Kidney (tissue), 14 donors: ENCODE results near the gene ASB17. TPM values are rescaled to one million over a fixed set of nuclear protein-coding genes. Genes with fewer than 3 reads are reported as not detected.
"Not testable (repeated sequence)": the region's sequence is repeated elsewhere in the genome, so short reads cannot be mapped to it uniquely, and the experiment has no call there.

Source experiments
- DNase-seq, 5 donors: peaks; one replicate each; pipeline ENCODE4 v3.0.0-alpha.2; 2013 to 2020
- FAIRE-seq: peaks from 2 replicates; lab custom pipeline; 2012; peaks lifted over from hg19 to GRCh38; lab: Jason Lieb, UNC
- H3K27ac ChIP-seq, 2 donors: one replicate each; pipeline ENCODE4 v1.7.0; 2013; ENCODE audit warnings: low read depth in 2 of 2, low read length in 2 of 2, inconsistent platforms in 1 of 2
- H3K27me3 ChIP-seq: one replicate; pipeline ENCODE4 v1.7.1; 2013; ENCODE audit warnings: low read length, inconsistent platforms; ENCODE audit not compliant: control insufficient read depth, insufficient read depth
- H3K36me3 ChIP-seq, 3 donors: one replicate each; pipeline versions ENCODE4 v1.7.0 to v1.7.1; 2013; ENCODE audit warnings: low read length in 3 of 3, control low read depth in 1 of 3, inconsistent platforms in 1 of 3; ENCODE audit not compliant: insufficient read depth in 3 of 3, control insufficient read depth in 2 of 3
- H3K4me1 ChIP-seq, 3 donors: one replicate each; pipeline versions ENCODE4 v1.7.0 to v1.7.1; 2013; ENCODE audit warnings: low read length in 3 of 3, inconsistent platforms in 1 of 3, low read depth in 1 of 3; ENCODE audit not compliant: control insufficient read depth in 2 of 3, insufficient read depth in 2 of 3
- H3K4me3 ChIP-seq, 3 donors: one replicate each; pipeline versions ENCODE4 v1.7.0 to v1.8.1; 2013; ENCODE audit warnings: low read length in 3 of 3, control low read depth in 1 of 3, inconsistent platforms in 1 of 3
- H3K9ac ChIP-seq, 3 donors: one replicate each; pipeline versions ENCODE4 v1.7.0 to v1.7.1; 2013; ENCODE audit warnings: low read length in 3 of 3, control low read depth in 1 of 3, inconsistent platforms in 1 of 3
- H3K9me3 ChIP-seq, 3 donors: one replicate each; pipeline versions ENCODE4 v1.7.0 to v1.7.1; 2013; ENCODE audit warnings: low read length in 3 of 3, control low read depth in 1 of 3, inconsistent platforms in 1 of 3; ENCODE audit not compliant: control insufficient read depth in 2 of 3, insufficient read depth in 1 of 3
- intact Hi-C: fragments of 100-400 bp; cut with DNase I; formaldehyde crosslinking; loops from one replicate; pipeline ENCODE4 v1.11.1; 2022
- polyA plus RNA-seq: library from polyadenylated mRNA; stranded (reverse); fragments of 350-450 nt; fragmentation: Illumina TruSeq; extraction: RNeasy Lipid Tissue Mini Kit (QIAGEN cat#74804); gene quantifications from one replicate; pipeline ENCODE4 v1.2.3, GENCODE V29; 2014; ENCODE audit warnings: low read depth, low replicate concordance; ENCODE audit not compliant: insufficient read depth
- total RNA-seq: library from RNA; stranded (reverse); fragmentation: NEBNext Ultra II Directional; extraction: Animal tissue kit (Norgen Biotek cat#: 25700); gene quantifications from one replicate; pipeline ENCODE4 v1.2.1, GENCODE V29; 2021
- TF ChIP-seq, protein P1 (sequence below): IDR thresholded peaks from 3 replicates; pipeline ENCODE4 v1.5.1; 2012; ENCODE audit warnings: mild to moderate bottlenecking, moderate library complexity, borderline replicate concordance; ENCODE audit not compliant: insufficient read depth; ENCODE audit errors: extremely low read depth
- donor health status: control.
- donor health status: control.
- donor health status: control.
- donor health status: control.
- donor health status: control.
- donor health status: DM: yes; HTN: yes; CAD: no.
- donor health status: Normal renal cell carcinoma (clear cell type).

The ASB17 gene
- total and polyA plus RNA-seq, 2 donors from 2014 or later: not detected

DNA sequence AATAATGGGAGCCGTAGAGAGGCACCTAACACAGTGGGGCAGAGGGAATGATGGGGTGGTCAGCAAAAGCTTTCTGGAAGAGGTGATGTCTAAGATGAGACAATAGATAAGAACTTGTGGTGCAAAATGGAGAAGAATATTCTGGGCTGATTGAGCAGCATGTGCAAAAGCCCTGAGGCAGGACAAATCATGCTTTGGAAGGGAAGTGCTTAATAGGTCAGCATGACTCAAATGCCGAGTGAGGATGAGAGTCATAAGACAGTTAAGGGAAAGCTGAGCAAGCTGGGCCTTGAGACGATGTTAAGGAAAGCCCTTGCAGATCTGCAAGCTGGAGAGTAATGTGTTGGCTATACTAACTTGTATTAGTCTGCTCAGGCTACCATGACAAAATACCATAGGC is 37.3 kb upstream of the ASB17 start:
- DNase-seq: no peak
- peaks cover 0 to 2% (median 0%) of the 10 kb centered on the region in 3 donors for H3K9me3 ChIP-seq
- no peak overlapping the region for H3K9ac ChIP-seq
- H3K27me3 ChIP-seq: no peaks in the 10 kb centered on the region
- TF ChIP-seq, protein P1, sequence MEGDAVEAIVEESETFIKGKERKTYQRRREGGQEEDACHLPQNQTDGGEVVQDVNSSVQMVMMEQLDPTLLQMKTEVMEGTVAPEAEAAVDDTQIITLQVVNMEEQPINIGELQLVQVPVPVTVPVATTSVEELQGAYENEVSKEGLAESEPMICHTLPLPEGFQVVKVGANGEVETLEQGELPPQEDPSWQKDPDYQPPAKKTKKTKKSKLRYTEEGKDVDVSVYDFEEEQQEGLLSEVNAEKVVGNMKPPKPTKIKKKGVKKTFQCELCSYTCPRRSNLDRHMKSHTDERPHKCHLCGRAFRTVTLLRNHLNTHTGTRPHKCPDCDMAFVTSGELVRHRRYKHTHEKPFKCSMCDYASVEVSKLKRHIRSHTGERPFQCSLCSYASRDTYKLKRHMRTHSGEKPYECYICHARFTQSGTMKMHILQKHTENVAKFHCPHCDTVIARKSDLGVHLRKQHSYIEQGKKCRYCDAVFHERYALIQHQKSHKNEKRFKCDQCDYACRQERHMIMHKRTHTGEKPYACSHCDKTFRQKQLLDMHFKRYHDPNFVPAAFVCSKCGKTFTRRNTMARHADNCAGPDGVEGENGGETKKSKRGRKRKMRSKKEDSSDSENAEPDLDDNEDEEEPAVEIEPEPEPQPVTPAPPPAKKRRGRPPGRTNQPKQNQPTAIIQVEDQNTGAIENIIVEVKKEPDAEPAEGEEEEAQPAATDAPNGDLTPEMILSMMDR: no peak
- H3K4me3 ChIP-seq: no peak overlapping the region
- no peaks in the 10 kb centered on the region for H3K36me3 ChIP-seq
- H3K27ac ChIP-seq: no peak overlapping the region
- intact Hi-C loops: no loop called here
- no peak for FAIRE-seq
- H3K4me1 ChIP-seq: no peaks in the 10 kb centered on the region

DNA sequence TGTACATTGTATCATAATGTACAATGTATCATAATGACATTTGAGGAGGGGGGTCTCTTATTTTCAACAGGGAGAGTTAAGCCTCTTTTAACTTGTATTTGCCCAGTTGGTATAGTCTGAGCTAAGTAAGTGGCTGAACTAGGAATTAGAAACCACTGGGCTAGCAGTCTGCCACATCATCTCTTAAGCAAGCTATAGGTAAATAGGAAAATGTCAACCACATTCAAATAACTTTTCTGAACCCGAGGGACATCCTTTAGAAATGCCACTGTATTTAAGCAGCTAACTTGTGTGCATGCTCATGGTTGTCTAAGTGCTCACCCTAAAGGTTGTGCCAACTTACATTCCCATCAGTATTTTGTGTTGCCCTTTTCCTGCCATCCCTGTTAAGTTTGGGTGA is 35.5 kb upstream of the ASB17 start:
- Histone ChIP-seq H3K9me3 (peaks cover 0 to 2% (median 0%) of the 10 kb centered on the region in 3 donors), H3K27me3 (no peaks in the 10 kb centered on the region), H3K36me3 (no peaks in the 10 kb centered on the region), H3K4me3 (no peak overlapping the region), H3K9ac (no peak overlapping the region), H3K4me1 (no peaks in the 10 kb centered on the region), H3K27ac (no peak overlapping the region)
- DNase-seq (no peak), FAIRE-seq (no peak)
- TF ChIP-seq, protein P1: no peak
- intact Hi-C loops: no loop called here

DNA sequence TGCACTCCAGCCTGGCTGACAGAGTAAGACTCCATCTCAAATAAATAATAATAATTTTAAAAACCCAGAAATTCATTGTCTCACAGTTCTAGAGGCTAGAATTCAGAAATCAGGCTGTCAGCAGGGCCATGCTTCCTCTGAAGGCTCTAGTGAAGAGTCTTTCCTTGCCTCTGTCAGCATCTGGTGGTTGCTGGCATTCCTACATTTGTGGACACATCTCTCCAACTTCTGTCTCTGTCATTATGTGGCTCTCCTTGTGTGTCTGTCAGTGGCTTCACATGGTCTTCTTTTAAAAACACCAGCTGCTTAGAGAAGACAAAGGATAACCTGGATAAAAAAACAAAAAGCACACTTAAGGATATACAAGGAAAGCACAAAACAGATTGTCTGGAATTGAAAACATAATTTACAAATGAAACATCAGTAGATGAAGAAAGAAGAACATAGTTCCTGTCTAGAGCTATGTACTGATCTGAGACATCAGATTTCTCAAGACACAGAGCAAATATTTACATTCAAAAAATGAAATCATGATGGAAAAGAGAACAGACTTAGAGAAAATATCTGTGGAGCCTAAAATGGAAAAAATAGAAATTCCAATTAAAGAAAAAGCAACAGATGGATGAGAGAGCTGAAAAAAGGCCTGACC is 32.7 kb upstream of the ASB17 start:
- no peak overlapping the region for H3K4me3 ChIP-seq
- intact Hi-C loops: no loop called here
- no peaks in the 10 kb centered on the region for H3K27me3 ChIP-seq
- FAIRE-seq: no peak
- no peaks in the 10 kb centered on the region for H3K4me1 ChIP-seq
- H3K9ac ChIP-seq: no peak overlapping the region
- TF ChIP-seq, protein P1: no peak
- H3K9me3 ChIP-seq: peaks cover 0 to 2% (median 0%) of the 10 kb centered on the region in 3 donors
- no peak for DNase-seq
- H3K27ac ChIP-seq: no peak overlapping the region
- no peaks in the 10 kb centered on the region for H3K36me3 ChIP-seq

DNA sequence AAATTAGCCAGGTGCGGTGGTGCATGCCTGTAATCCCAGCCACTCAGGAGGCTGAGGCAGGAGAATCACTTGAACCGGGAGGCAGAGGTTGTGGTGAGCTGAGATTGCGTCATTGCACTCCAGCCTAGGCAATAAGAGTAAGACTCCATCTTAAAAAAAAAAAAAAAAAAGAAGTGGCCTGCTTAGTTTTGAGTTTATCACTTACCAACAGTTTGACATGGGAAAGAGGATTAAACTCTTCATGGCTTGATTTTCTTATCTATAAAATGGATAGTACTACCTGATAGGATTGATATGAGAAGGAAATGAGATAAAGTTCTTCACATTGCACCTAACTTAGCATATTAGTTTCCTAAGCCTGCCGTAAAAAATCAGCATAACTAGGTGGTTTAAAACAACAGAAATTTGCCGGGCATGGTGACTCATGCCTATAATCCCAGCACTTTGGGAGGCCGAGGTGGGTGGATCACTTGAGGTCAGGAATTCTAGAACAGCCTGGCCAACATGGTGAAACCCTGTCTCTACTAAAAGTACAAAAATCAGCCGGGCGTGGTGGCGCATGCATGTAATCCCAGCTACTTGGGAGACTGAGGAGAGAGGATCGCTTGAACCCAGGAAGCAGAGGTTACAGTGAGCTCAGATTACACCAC is 32.0 kb upstream of the ASB17 start:
- H3K4me1 ChIP-seq, DNase-seq, H3K4me3 ChIP-seq, H3K9me3 ChIP-seq, FAIRE-seq, H3K27me3 ChIP-seq, H3K9ac ChIP-seq, intact Hi-C loops, H3K27ac ChIP-seq, H3K36me3 ChIP-seq: not testable (repeated sequence)
